Vagina (tissue), 2 donors: ENCODE data around the gene FOXN3. TPM values are rescaled to one million over a fixed set of nuclear protein-coding genes. Genes with fewer than 3 reads are reported as not detected.
A peak's percentile ranks its signal among the peaks of the same experiment; 100 is the strongest.

Experiments
- DNase-seq, 2 donors: peaks; one replicate each; pipeline ENCODE4 v3.0.0-alpha.2; 2017; ENCODE audit errors: extremely low spot score in 2 of 2
- H3K27ac ChIP-seq: fragments of 200-600 bp; sonication (generic); one replicate; pipeline ENCODE4 v1.5.1; 2019
- H3K27me3 ChIP-seq: fragments of 200-600 bp; sonication (generic); one replicate; pipeline ENCODE4 v1.5.1; 2019
- H3K36me3 ChIP-seq, 2 donors: fragments of 200-600 bp; sonication (generic); one replicate each; pipeline ENCODE4 v1.5.1; 2017 to 2019
- H3K4me1 ChIP-seq: fragments of 200-600 bp; sonication (generic); one replicate; pipeline ENCODE4 v1.5.1; 2019
- H3K4me3 ChIP-seq, 2 donors: fragments of 200-600 bp; sonication (generic); 1 replicate in 1 of 2; 2 replicates in 1 of 2; pipeline ENCODE4 v1.5.1; 2016 to 2019
- H3K9me3 ChIP-seq: fragments of 200-600 bp; sonication (generic); one replicate; pipeline ENCODE4 v1.5.1; 2019
- CTCF ChIP-seq, 3 experiments: fragments of 450-650 bp in 2 of 3; fragments of 200-600 bp in 1 of 3; sonication (generic) in 1 of 3; IDR thresholded peaks; one replicate each; pipeline ENCODE4 v1.5.1; 2017 to 2019; ENCODE audit warnings: antibody characterized with exemption in 3 of 3, mild to moderate bottlenecking in 2 of 3, moderate library complexity in 2 of 3
- POLR2A ChIP-seq, 2 donors: fragments of 450-650 bp; IDR thresholded peaks; one replicate each; pipeline ENCODE4 v1.6.1; 2017; ENCODE audit warnings: antibody characterized with exemption in 2 of 2, mild to moderate bottlenecking in 2 of 2, moderate library complexity in 2 of 2
- POLR2AphosphoS5 ChIP-seq, 2 donors: sonication (generic); formaldehyde crosslinking; IDR thresholded peaks; one replicate each; pipeline ENCODE4 v1.9.0; 2017; ENCODE audit warnings: antibody characterized with exemption in 2 of 2, mild to moderate bottlenecking in 2 of 2, low read depth in 1 of 2; ENCODE audit not compliant: insufficient read depth in 1 of 2
- intact Hi-C: fragments of 100-400 bp; cut with DNase I; formaldehyde crosslinking; loops from one replicate; pipeline ENCODE4 v1.15.1; 2023
- total RNA-seq: library from RNA; depleted of rRNA; stranded (reverse); fragments of >200 nt; gene quantifications from one replicate; pipeline ENCODE4 v1.2.3, GENCODE V29; 2016

FOXN3 gene
- total RNA-seq, 1 donor from 2014 or later = 111 TPM

GRCh38 chr14:89207925-89208328, 209.1 kb downstream of the FOXN3 start:
- Histone ChIP-seq H3K4me3 (no peak overlapping the region), H3K27me3 (no peaks in the 10 kb centered on the region), H3K9me3 (no peaks in the 10 kb centered on the region), H3K27ac (no peak overlapping the region), H3K4me1 (peaks cover 25% of the 10 kb centered on the region), H3K36me3 (no peaks in the 10 kb centered on the region)
- no peak for TF ChIP-seq CTCF (IDR thresholded peaks at IDR 0.05)
- TF ChIP-seq POLR2AphosphoS5 (IDR thresholded peaks at IDR 0.05; ENCODE audit: insufficient read depth in 1 of 2, low read depth in 1 of 2) = no peak
- no peak for TF ChIP-seq POLR2A (IDR thresholded peaks at IDR 0.05)
- DNase-seq = peak in 1 of 2 donors; percentile 79
- intact Hi-C loops = no loop called here

DNA sequence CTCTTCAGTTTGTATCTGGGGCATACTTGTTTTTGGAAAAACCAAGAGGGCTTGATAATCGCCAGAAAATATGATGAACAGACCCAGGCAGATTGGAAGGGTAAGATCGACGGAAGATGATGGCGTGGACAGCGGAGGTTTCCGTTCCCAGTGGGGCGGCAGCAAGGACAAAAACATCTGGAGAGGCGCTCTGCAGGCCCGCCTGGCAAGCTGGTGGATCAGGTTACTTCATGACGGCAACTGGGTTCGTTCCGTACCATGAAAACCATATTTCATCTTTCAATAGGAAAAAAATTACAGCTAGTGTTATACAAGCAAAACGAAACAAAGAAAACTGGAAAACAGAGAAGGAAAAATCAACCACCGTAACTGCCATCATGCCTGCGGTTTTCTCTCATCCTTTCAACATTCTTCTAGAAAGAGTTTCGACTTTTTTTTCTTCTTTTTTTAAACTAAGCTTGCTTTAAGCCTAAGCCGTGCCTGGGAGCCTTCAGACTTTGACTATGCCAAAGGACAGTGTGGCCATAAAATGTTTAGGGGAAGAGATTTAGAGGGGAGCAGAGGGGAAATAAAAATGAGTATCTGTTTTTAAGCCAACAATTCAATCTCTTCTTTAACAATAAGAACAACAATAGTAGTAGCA, 210.5 kb downstream of the FOXN3 start:
- Histone ChIP-seq H3K36me3 (no peaks in the 10 kb centered on the region), H3K4me3 (no peak overlapping the region), H3K9me3 (no peaks in the 10 kb centered on the region), H3K27ac (no peak overlapping the region), H3K4me1 (peaks cover 34% of the 10 kb centered on the region), H3K27me3 (no peaks in the 10 kb centered on the region)
- intact Hi-C loops = no loop called here
- no peak for TF ChIP-seq POLR2AphosphoS5 (IDR thresholded peaks at IDR 0.05; ENCODE audit: insufficient read depth in 1 of 2, low read depth in 1 of 2)
- no peak for TF ChIP-seq POLR2A (IDR thresholded peaks at IDR 0.05)
- TF ChIP-seq CTCF (IDR thresholded peaks at IDR 0.05) = no peak
- DNase-seq = no peak

DNA sequence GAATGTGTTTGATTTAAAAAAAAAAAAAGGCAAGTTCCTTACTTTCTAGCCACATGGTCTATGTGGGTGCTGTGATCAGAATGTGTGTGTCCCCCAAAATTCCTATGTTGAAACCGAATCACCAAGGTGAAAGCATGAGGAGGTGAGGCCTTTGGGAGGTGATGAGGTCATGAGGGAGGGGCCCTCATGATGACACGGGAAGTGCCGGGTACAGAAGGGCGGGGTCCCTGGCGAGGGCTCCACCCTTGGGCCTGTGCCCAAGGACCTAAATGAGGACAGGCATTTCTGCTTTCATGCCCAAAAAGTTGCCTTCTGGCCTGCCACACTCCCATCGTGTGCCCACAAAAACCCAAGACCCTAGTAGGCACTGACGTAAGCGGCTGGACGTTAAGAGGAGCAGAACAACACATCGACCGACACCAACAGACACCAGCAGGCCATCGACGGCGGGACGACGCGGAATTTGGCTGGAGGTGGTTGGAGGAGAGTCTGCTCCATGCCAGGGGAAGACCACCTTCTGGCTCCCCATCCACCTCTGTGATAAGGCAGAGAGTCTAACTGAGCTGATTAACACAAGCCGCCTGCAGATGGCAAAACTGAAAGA, 211.8 kb downstream of the FOXN3 start:
- no peak overlapping the region for H3K4me3 ChIP-seq
- intact Hi-C loops = no loop called here
- DNase-seq = peak in 1 of 2 donors; percentile 76
- TF ChIP-seq CTCF (IDR thresholded peaks at IDR 0.05) = no peak
- no peak for TF ChIP-seq POLR2A (IDR thresholded peaks at IDR 0.05)
- no peak for TF ChIP-seq POLR2AphosphoS5 (IDR thresholded peaks at IDR 0.05; ENCODE audit: insufficient read depth in 1 of 2, low read depth in 1 of 2)
- H3K27me3 ChIP-seq = no peaks in the 10 kb centered on the region
- H3K9me3 ChIP-seq = no peaks in the 10 kb centered on the region
- H3K27ac ChIP-seq = no peak overlapping the region
- H3K36me3 ChIP-seq = no peaks in the 10 kb centered on the region
- peaks cover 36% of the 10 kb centered on the region for H3K4me1 ChIP-seq

- TF ChIP-seq POLR2A (IDR thresholded peaks at IDR 0.05) (no peak), CTCF (IDR thresholded peaks at IDR 0.05) (no peak), POLR2AphosphoS5 (IDR thresholded peaks at IDR 0.05; ENCODE audit: insufficient read depth in 1 of 2, low read depth in 1 of 2) (no peak)
- Histone ChIP-seq H3K27me3 (no peaks in the 10 kb centered on the region), H3K4me1 (peaks cover 36% of the 10 kb centered on the region), H3K4me3 (no peak overlapping the region), H3K27ac (no peak overlapping the region), H3K9me3 (no peaks in the 10 kb centered on the region), H3K36me3 (no peaks in the 10 kb centered on the region)
- intact Hi-C loops = no loop called here
- DNase-seq = no peak
Measured at GRCh38 chr14:89202413-89203190, 214.4 kb downstream of the FOXN3 start.
